HG03066 (cell line): Measurements from ENCODE around the gene GARNL3.

Source experiments
- ATAC-seq: cut with Tn5 transposase; IDR thresholded peaks from one replicate; pipeline ENCODE4 v1.9.1; 2021; ENCODE audit warnings: low read depth; ENCODE audit not compliant: unreplicated experiment

The GARNL3 gene

GRCh38 chr9:127277099-127277498 is 12.5 kb downstream of the GARNL3 start:
- ATAC-seq, result no peak

GRCh38 chr9:127277770-127278169 is 13.2 kb downstream of the GARNL3 start:
- ATAC-seq, result no peak

GRCh38 chr9:127278372-127278771 is 13.8 kb downstream of the GARNL3 start:
- no peak for ATAC-seq

- ATAC-seq, result no peak
Measured at GRCh38 chr9:127279717-127280285, 15.2 kb downstream of the GARNL3 start.

- no peak for ATAC-seq
Measured at GRCh38 chr9:127280880-127281660, 16.5 kb downstream of the GARNL3 start.

DNA sequence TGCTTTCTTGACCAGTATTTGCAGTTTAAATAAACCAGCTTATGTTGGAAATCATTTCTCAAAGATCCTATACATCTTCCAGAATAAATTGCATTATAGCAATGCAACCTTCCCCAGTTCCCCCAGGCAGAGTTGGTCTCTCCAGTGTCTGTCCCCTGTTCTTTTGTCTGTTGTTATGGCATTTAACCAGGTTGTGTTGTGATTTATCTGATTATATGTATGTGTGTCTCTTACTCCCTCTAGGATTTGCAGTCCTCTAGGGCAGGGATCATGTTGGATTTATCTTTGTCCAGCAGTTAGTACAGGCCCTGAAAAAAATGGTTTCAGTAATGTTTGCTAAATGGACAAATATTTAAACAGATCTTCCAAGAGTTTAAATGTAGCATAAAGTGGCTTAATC is 17.3 kb downstream of the GARNL3 start:
- ATAC-seq, result no peak

- no peak for ATAC-seq
Measured at GRCh38 chr9:127282611-127283010, 18.0 kb downstream of the GARNL3 start.

- ATAC-seq, result no peak
Measured at GRCh38 chr9:127283135-127283534, 18.6 kb downstream of the GARNL3 start.

- no peak for ATAC-seq
Measured at GRCh38 chr9:127283917-127284497, 19.4 kb downstream of the GARNL3 start.

DNA sequence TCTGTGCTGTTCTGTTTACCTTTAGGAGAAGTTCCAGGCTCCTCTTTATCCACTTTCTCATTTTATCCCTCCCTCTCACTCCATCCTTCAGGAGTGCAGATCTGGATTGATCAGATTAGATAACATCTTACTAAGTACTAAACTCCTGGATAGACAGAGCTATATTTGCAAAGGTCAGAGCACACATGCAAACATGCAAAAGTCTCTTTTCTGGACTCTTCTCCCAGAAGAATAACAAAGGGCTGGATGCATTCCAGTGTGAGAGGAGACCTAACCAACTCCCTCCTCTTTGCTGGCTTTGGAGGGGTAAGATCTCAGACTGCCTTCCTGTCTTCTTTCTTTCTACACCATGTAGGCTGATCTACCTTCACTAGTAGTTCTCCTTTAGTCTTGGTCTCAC is 21.4 kb downstream of the GARNL3 start:
- ATAC-seq, result no peak

DNA sequence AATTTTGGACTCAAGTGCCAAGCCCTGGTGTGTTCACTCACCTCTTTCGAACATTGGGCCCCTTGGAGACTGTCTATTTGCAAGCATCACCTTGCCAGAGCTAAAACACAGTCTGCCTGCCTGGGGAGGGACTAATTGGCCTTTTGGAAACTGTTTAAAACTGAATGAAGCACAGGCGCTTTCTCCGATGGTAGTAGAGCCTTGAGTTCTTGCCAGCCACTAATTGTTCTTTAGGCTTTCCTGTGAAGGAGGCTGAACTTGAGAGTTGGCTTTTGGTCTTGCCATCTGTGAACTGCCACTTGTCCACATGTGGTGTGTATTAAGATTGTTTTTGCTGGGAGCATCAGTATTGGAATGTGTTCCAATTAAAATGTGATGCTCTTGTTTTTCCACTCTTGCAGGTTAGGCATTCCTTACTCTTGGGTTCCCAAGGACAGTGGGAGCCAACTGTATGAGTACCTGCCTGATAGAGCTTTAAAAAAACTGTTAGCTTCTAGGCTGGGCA is 26.0 kb downstream of the GARNL3 start:
- no peak for ATAC-seq

GRCh38 chr9:127291246-127291778 is 26.7 kb downstream of the GARNL3 start:
- ATAC-seq, result no peak

DNA sequence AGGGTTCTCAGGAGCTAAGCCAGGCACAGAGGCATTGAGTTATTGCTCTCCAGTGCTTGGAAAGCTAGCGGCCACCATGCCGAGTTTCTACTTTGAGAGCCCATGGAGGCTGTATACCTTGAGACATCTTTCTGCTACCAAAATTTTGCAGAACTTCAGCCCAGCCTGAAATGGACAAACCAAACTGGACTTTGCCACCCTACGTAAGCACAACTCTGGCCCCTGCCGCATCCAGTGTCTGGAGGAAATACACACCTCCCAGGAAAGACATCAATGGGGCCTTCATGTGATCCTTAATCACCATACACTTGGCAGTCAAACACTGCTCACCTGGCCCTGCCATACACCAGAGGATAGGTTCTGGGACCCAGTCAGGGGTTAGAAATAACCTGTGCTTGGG is 27.8 kb downstream of the GARNL3 start:
- no peak for ATAC-seq

- ATAC-seq, result no peak
Measured at GRCh38 chr9:127293328-127293727, 28.8 kb downstream of the GARNL3 start.

DNA sequence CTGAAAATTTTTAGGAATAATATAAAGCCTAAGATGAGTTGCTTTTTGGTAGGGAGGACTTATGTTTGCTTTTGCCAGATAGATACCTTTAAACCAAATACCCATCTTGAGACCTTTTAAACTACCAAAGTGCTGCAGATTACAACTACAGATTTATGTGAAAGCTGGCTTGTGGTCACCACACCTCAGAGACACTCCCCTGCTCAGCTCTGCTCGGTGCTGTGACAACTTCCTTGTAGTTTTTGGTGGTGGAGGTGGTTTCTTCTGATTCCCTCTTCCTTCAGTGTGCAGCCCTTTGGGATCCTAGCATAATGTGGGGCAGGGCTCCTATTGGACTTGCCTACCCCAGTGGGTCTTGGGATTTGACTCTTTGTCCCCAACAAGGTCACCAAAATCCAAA is 29.2 kb downstream of the GARNL3 start:
- ATAC-seq, result no peak

DNA sequence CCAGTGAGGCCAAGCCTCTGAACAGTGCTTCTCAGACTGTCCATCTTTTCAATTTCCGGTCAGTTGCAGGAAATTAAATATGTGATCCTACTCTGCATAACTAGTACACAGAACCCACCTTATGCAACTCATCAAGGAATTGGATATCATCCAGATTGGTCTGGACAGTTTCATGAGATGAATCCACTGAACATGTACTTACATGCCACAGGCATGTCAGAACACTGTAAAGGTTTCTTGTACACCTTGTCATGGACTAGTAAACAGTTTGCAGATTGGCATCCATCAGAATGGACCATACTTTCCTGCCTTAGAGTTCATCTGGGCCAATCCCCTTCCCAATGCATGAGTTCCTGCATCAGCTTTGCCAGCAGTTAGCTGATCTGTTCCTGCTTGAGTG is 30.4 kb downstream of the GARNL3 start:
- no peak for ATAC-seq

DNA sequence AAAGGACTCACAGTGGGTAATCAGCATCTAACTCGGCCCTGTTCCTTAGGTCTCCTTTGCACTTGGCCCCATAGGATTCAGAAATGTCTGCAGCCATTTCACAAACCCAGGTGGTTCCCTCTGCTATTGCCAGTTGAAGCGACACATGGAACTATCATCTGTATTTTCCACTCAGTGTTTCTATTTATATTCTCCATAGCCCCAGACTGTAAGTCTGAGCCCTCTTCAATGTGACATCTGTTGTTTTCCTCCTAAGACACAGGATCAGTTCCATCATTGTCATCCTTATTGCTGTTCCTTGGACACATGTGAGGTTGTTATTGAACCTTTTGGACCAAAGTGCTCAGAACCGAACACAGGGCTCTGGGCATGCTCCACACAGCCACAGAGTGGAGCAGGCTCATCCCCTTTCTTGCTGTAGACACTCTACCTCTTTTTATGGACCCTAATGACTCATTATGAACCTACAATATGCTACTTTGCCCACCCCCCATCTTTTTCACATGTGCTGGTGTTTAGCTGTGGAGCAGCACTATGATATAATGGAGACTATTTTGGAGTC is 36.4 kb downstream of the GARNL3 start:
- ATAC-seq, result no peak

DNA sequence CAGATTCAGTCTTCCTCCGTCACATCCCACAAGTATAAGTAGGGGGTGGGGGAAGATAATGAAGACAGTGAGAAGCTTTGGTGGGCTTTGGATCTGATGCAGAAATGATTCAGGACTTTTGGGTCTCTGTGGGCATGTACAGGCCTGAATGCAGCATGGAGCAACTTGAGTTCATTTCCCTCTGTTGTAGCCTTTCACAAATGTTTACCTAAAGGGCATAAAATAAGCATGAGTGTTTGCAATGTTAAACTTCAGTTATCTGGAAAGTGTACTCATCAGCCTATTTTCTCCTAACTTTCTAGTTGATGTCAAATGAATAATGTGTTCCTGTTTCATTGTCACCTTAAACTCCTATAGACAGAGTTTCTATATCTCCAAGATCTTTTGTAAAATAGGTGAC is 39.3 kb downstream of the GARNL3 start:
- ATAC-seq, result no peak

DNA sequence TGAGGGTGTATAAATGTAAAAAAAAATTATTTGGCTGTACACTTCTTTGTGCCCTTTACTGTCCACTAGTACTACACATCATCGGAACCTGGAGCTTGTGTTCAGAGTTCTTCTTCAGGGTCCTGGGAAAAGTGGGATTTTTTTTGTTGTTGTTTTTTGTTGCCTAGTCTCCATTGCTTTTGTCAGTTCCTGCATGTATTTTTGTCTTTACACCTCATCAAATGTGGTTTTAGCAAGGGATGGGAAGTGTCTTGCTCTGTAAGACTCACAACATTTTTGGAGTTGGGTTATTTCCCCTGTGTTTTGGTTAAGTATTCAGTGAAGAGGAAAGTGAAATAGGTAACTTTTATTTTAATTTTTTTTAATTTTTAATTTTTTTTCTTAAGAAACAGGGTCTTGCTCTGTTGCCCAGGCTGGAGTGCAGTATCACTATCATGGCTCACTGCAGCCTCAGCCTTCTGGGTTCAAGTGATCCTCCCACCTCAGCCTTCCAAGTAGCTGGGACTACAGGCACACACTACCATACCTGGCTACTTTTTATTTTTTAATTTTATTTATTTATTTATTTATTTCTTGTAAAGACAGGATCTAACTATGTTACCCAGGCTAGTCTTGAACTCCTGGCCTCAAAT is 40.7 kb downstream of the GARNL3 start:
- ATAC-seq, result no peak

DNA sequence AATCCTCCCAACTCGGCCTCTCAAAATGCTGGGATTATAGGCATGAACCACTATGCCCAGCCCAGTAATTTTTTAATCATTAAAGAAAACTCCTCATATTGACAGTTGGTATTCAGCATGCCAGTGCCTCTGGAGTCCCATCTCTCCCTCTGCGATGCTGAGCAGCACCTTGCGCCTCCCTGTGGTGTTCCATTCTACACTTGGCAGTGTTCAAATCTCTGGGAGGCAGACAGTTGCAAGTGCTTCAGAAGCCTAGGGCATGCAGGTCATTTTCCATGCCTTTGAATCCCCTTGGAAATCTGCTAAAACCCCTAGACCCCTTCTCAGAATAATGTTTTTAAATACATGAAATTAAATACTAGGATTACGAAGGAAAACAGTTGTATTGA is 41.3 kb downstream of the GARNL3 start:
- no peak for ATAC-seq

DNA sequence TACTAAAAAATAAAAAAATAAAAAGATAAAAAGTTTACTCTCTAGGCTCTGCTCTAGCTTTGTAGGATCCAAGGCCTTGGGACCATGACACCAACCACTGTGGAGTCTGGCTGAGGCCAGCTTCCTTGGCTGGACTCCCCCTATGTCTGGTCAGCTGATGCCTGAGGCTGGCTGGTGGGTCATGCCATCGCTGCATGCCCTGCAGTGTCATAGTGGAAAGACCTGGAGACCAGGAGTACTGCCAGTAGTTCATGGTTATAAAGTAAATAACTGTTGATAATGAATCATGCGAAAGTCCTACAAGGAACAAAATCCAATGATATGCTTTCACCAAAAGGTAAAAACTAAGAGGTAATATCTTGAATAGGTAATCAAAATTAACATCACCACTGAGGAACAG is 43.2 kb downstream of the GARNL3 start:
- ATAC-seq, result no peak
